ENCODE measurements around the gene PRKG1. TPM values are rescaled to one million over a fixed set of nuclear protein-coding genes. Genes with fewer than 3 reads are reported as not detected.
A peak's percentile ranks its signal among the peaks of the same experiment; 100 is the strongest.
"Not testable (repeated sequence)": the region's sequence is repeated elsewhere in the genome, so short reads cannot be mapped to it uniquely, and the experiment has no call there.

Gene PRKG1
- total and polyA plus RNA-seq, 7 experiments from 2014 or later, result 0.19 TPM; not detected in 6

DNA sequence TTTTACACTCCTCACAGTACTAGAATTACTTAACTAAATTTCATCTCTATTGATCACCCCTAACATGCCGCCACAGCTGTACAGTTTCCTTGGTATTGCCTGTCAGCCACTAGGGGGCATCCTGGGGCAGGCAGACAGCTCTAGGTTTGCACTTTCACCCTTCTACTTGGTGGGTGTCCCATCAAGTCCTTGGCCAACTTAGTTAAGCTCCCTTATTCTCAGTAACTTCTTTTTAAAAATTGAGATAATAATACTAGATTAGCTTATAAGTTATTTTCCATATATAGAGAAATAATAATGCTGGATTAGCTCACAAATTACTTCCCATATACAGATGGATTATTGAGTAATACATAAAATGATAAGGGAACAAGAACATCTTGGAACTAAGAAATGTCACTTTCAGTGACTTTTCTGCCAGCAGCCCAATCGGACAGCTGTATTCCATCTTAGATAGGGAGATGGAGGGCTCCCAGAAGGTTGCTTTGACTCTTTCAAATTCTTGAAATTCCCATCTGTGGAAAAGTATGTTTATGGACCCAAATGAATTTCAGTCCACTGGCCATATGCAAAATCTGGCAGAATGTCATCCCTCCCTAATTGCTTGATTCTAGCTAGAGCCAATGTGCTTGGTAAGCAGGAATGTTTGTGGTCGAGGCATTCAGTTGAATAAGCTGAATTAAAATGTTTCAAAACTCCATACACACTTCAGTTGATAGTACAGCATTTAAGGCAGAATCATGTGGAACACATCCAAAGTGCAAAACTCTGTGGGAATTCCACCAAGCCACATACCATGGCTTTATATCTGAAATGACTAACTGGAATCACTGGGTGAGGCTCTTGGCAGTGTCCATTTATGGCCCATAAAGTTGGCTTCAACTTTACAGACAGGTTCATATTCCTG is 315.4 kb downstream of the PRKG1 start:
- no peaks in the 10 kb centered on the region for H3K36me3 Mint-ChIP-seq
- Histone ChIP-seq H3K9me3 (ENCODE audit: control insufficient read depth in 2 of 3, low read length in 3 of 3) (no peaks in the 10 kb centered on the region), H3K27ac (ENCODE audit: low read depth, low read length) (no peak overlapping the region), H3K4me1 (ENCODE audit: control insufficient read depth in 2 of 2, insufficient read depth in 2 of 2, low read length in 2 of 2) (no peaks in the 10 kb centered on the region), H3K36me3 (ENCODE audit: control insufficient read depth in 2 of 3, insufficient read depth in 3 of 3, low read length in 3 of 3) (no peaks in the 10 kb centered on the region), H3K4me3 (ENCODE audit: low read length) (no peak overlapping the region), H3K27me3 (ENCODE audit: control insufficient read depth in 2 of 2, insufficient read depth in 2 of 2, low read length in 2 of 2) (no peaks in the 10 kb centered on the region)
- ATAC-seq (no peak), DNase-seq (peak in 6 of 9 donors; percentile 1 to 38 (median 10))
- no peaks in the 10 kb centered on the region for H3K4me1 Mint-ChIP-seq
- ChIA-PET POLR2A (no interaction called here), CTCF (interaction anchor here (0.9 to 1.8 kb wide), 3 partner anchors 571 to 829 kb away, joined by 5 to 17 read pairs (median 5); no protein-coding TSS in a partner anchor)
- peaks cover 0 to 2% (median 0%) of the 10 kb centered on the region in 11 donors for H3K9me3 Mint-ChIP-seq
- H3K27ac Mint-ChIP-seq, result no peak overlapping the region
- H3K4me3 Mint-ChIP-seq, result no peak overlapping the region
- peaks cover 0 to 1% (median 0%) of the 10 kb centered on the region in 5 donors for H3K27me3 Mint-ChIP-seq
- intact Hi-C loops (cut with micrococcal nuclease), result loop anchor here in 1 of 2 donors (1.0 kb wide), 3 partner anchors 571 to 826 kb away; no protein-coding TSS in a partner anchor

DNA sequence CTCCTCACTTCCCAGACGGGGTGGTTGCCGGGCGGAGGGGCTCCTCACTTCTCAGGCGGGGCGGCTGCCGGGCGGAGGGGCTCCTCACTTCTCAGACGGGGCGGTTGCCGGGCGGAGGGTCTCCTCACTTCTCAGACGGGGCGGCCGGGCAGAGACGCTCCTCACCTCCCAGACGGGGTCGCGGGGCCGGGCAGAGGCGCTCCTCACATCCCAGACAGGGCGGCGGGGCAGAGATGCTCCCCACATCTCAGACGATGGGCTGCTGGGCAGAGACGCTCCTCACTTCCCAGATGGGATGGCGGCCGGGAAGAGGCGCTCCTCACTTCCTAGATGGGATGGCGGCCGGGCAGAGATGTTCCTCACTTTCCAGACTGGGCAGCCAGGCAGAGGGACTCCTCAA is 318.7 kb downstream of the PRKG1 start:
- POLR2A ChIA-PET; ATAC-seq; H3K27ac Mint-ChIP-seq; H3K36me3 Mint-ChIP-seq; H3K9me3 ChIP-seq (ENCODE audit: control insufficient read depth in 2 of 3, low read length in 3 of 3); H3K27me3 ChIP-seq (ENCODE audit: control insufficient read depth in 2 of 2, insufficient read depth in 2 of 2, low read length in 2 of 2); H3K4me3 Mint-ChIP-seq; H3K27ac ChIP-seq (ENCODE audit: low read depth, low read length); DNase-seq; intact Hi-C loops (cut with micrococcal nuclease); H3K27me3 Mint-ChIP-seq; H3K36me3 ChIP-seq (ENCODE audit: control insufficient read depth in 2 of 3, insufficient read depth in 3 of 3, low read length in 3 of 3); CTCF ChIA-PET; H3K4me1 Mint-ChIP-seq; H3K4me3 ChIP-seq (ENCODE audit: low read length); H3K9me3 Mint-ChIP-seq; H3K4me1 ChIP-seq (ENCODE audit: control insufficient read depth in 2 of 2, insufficient read depth in 2 of 2, low read length in 2 of 2): not testable (repeated sequence)

GRCh38 chr10:51394039-51394438 is 319.8 kb downstream of the PRKG1 start:
- H3K27me3 Mint-ChIP-seq, result peaks cover 0 to 6% (median 0%) of the 10 kb centered on the region in 5 donors
- no peak overlapping the region for H3K4me3 Mint-ChIP-seq
- H3K27ac Mint-ChIP-seq, result no peak overlapping the region
- DNase-seq, result no peak
- Histone ChIP-seq H3K4me1 (ENCODE audit: control insufficient read depth in 2 of 2, insufficient read depth in 2 of 2, low read length in 2 of 2) (no peaks in the 10 kb centered on the region), H3K36me3 (ENCODE audit: control insufficient read depth in 2 of 3, insufficient read depth in 3 of 3, low read length in 3 of 3) (no peaks in the 10 kb centered on the region), H3K9me3 (ENCODE audit: control insufficient read depth in 2 of 3, low read length in 3 of 3) (no peaks in the 10 kb centered on the region), H3K27ac (ENCODE audit: low read depth, low read length) (no peak overlapping the region), H3K27me3 (ENCODE audit: control insufficient read depth in 2 of 2, insufficient read depth in 2 of 2, low read length in 2 of 2) (no peaks in the 10 kb centered on the region), H3K4me3 (ENCODE audit: low read length) (no peak overlapping the region)
- POLR2A ChIA-PET, result no interaction called here
- ATAC-seq, result no peak
- H3K4me1 Mint-ChIP-seq, result no peaks in the 10 kb centered on the region
- H3K9me3 Mint-ChIP-seq, result peaks cover 0 to 2% (median 0%) of the 10 kb centered on the region in 11 donors
- CTCF ChIA-PET, result no interaction called here
- no peaks in the 10 kb centered on the region for H3K36me3 Mint-ChIP-seq
- intact Hi-C loops (cut with micrococcal nuclease), result no loop called here

GRCh38 chr10:51397244-51397643 is 323.0 kb downstream of the PRKG1 start:
- Mint-ChIP-seq H3K27ac (no peak overlapping the region), H3K36me3 (no peaks in the 10 kb centered on the region), H3K27me3 (peaks cover 0 to 6% (median 0%) of the 10 kb centered on the region in 5 donors), H3K9me3 (peaks cover 0 to 2% (median 0%) of the 10 kb centered on the region in 11 donors), H3K4me3 (no peak overlapping the region), H3K4me1 (no peaks in the 10 kb centered on the region)
- H3K27me3 ChIP-seq (ENCODE audit: control insufficient read depth in 2 of 2, insufficient read depth in 2 of 2, low read length in 2 of 2), result no peaks in the 10 kb centered on the region
- POLR2A ChIA-PET, result no interaction called here
- intact Hi-C loops (cut with micrococcal nuclease), result no loop called here
- ATAC-seq, result no peak
- no peak overlapping the region for H3K27ac ChIP-seq (ENCODE audit: low read depth, low read length)
- no peaks in the 10 kb centered on the region for H3K36me3 ChIP-seq (ENCODE audit: control insufficient read depth in 2 of 3, insufficient read depth in 3 of 3, low read length in 3 of 3)
- DNase-seq, result no peak
- no peaks in the 10 kb centered on the region for H3K9me3 ChIP-seq (ENCODE audit: control insufficient read depth in 2 of 3, low read length in 3 of 3)
- no peaks in the 10 kb centered on the region for H3K4me1 ChIP-seq (ENCODE audit: control insufficient read depth in 2 of 2, insufficient read depth in 2 of 2, low read length in 2 of 2)
- no peak overlapping the region for H3K4me3 ChIP-seq (ENCODE audit: low read length)
- CTCF ChIA-PET, result no interaction called here

GRCh38 chr10:51397695-51398094 is 323.4 kb downstream of the PRKG1 start:
- no peak for DNase-seq
- Histone ChIP-seq H3K4me3 (ENCODE audit: low read length) (no peak overlapping the region), H3K36me3 (ENCODE audit: control insufficient read depth in 2 of 3, insufficient read depth in 3 of 3, low read length in 3 of 3) (no peaks in the 10 kb centered on the region), H3K9me3 (ENCODE audit: control insufficient read depth in 2 of 3, low read length in 3 of 3) (no peaks in the 10 kb centered on the region), H3K27ac (ENCODE audit: low read depth, low read length) (no peak overlapping the region), H3K27me3 (ENCODE audit: control insufficient read depth in 2 of 2, insufficient read depth in 2 of 2, low read length in 2 of 2) (no peaks in the 10 kb centered on the region), H3K4me1 (ENCODE audit: control insufficient read depth in 2 of 2, insufficient read depth in 2 of 2, low read length in 2 of 2) (no peaks in the 10 kb centered on the region)
- peaks cover 0 to 2% (median 0%) of the 10 kb centered on the region in 11 donors for H3K9me3 Mint-ChIP-seq
- H3K4me1 Mint-ChIP-seq, result no peaks in the 10 kb centered on the region
- POLR2A ChIA-PET, result no interaction called here
- intact Hi-C loops (cut with micrococcal nuclease), result no loop called here
- CTCF ChIA-PET, result no interaction called here
- H3K36me3 Mint-ChIP-seq, result no peaks in the 10 kb centered on the region
- H3K27me3 Mint-ChIP-seq, result peaks cover 0 to 6% (median 0%) of the 10 kb centered on the region in 5 donors
- no peak for ATAC-seq
- H3K27ac Mint-ChIP-seq, result no peak overlapping the region
- no peak overlapping the region for H3K4me3 Mint-ChIP-seq

DNA sequence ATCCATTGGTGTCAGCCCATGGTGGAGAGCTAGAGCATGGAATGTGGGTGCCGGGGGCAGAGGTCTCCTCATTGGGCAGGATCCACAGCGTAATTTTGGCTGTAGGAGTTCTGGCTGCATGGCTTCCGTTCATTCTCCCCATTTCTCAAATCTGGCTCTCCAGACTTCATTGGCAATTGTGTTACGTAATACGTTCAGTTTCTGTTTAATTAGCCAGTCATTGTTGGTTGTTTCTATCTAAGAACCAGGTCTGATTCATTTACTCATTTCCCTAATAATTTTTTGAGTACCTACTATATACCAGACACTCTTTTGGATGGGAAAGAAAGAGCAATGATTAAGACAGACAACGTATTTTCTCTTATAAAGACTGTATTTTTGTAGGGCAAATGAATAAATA is 325.6 kb downstream of the PRKG1 start:
- no peaks in the 10 kb centered on the region for H3K27me3 ChIP-seq (ENCODE audit: control insufficient read depth in 2 of 2, insufficient read depth in 2 of 2, low read length in 2 of 2)
- H3K36me3 ChIP-seq (ENCODE audit: control insufficient read depth in 2 of 3, insufficient read depth in 3 of 3, low read length in 3 of 3), result no peaks in the 10 kb centered on the region
- Mint-ChIP-seq H3K4me3 (no peak overlapping the region), H3K4me1 (no peaks in the 10 kb centered on the region), H3K9me3 (peaks cover 0 to 2% (median 0%) of the 10 kb centered on the region in 11 donors), H3K36me3 (no peaks in the 10 kb centered on the region), H3K27me3 (peaks cover 0 to 6% (median 0%) of the 10 kb centered on the region in 5 donors), H3K27ac (no peak overlapping the region)
- no peak overlapping the region for H3K27ac ChIP-seq (ENCODE audit: low read depth, low read length)
- POLR2A ChIA-PET, result no interaction called here
- no peak for ATAC-seq
- no peak for DNase-seq
- no peaks in the 10 kb centered on the region for H3K4me1 ChIP-seq (ENCODE audit: control insufficient read depth in 2 of 2, insufficient read depth in 2 of 2, low read length in 2 of 2)
- no peak overlapping the region for H3K4me3 ChIP-seq (ENCODE audit: low read length)
- CTCF ChIA-PET, result no interaction called here
- H3K9me3 ChIP-seq (ENCODE audit: control insufficient read depth in 2 of 3, low read length in 3 of 3), result no peaks in the 10 kb centered on the region
- intact Hi-C loops (cut with micrococcal nuclease), result no loop called here

Data from naive thymus-derived CD4-positive, alpha-beta T cell (primary cell).